IPS DF 6.9 (cell line): ENCODE results near the gene LEMD2.

Experiments used
- DNase-seq: peaks from one replicate; pipeline ENCODE4 v3.0.0-alpha.2; 2013; ENCODE audit warnings: low read depth, low spot score
- H3K27ac ChIP-seq: one replicate; pipeline ENCODE4 v1.5.1; 2013; ENCODE audit warnings: low read length, control low read depth
- H3K27me3 ChIP-seq: 2 replicates; pipeline ENCODE4 v1.6.1; 2013; ENCODE audit warnings: mild to moderate bottlenecking, low read length; ENCODE audit not compliant: control insufficient read depth, insufficient read depth
- H3K36me3 ChIP-seq: 2 replicates; pipeline ENCODE4 v1.6.1; 2013; ENCODE audit warnings: low read length; ENCODE audit not compliant: control insufficient read depth, insufficient read depth
- H3K4me1 ChIP-seq: 2 replicates; pipeline ENCODE4 v1.6.1; 2013; ENCODE audit warnings: low read length; ENCODE audit not compliant: control insufficient read depth, insufficient read depth
- H3K4me3 ChIP-seq: 2 replicates; pipeline ENCODE4 v1.5.1; 2013; ENCODE audit warnings: mild to moderate bottlenecking, low read length
- H3K9me3 ChIP-seq: 2 replicates; pipeline ENCODE4 v1.6.1; 2013; ENCODE audit warnings: low read length, inconsistent platforms; ENCODE audit not compliant: control insufficient read depth, insufficient read depth
- WGBS: extraction: QIAGEN DNeasy Blood & Tissue Kit; methylation state at CpG from one replicate; pipeline ENCODE4 v1.1.7; 2013; ENCODE audit warnings: mixed read lengths, missing lambda C conversion rate; ENCODE audit not compliant: insufficient read length, insufficient coverage; 5-methylcytosine and 5-hydroxymethylcytosine counted together

Gene LEMD2

GRCh38 chr6:33819021-33819420, 30.1 kb upstream of the LEMD2 start:
- Histone ChIP-seq H3K4me1 (peaks cover 2% of the 10 kb centered on the region), H3K9me3 (no peaks in the 10 kb centered on the region), H3K27me3 (no peaks in the 10 kb centered on the region), H3K4me3 (no peak overlapping the region), H3K27ac (no peak overlapping the region), H3K36me3 (no peaks in the 10 kb centered on the region)
- no CpG with 5 or more reads among the region's 4 CpGs for WGBS
- DNase-seq = no peak

GRCh38 chr6:33818293-33818692, 29.4 kb upstream of the LEMD2 start:
- Histone ChIP-seq H3K4me1 (peaks cover 5% of the 10 kb centered on the region), H3K9me3 (no peaks in the 10 kb centered on the region), H3K4me3 (no peak overlapping the region), H3K27ac (no peak overlapping the region), H3K27me3 (no peaks in the 10 kb centered on the region), H3K36me3 (no peaks in the 10 kb centered on the region)
- no peak for DNase-seq
- WGBS = no CpG with 5 or more reads among the region's 3 CpGs

GRCh38 chr6:33817489-33817888, 28.6 kb upstream of the LEMD2 start:
- no peak for DNase-seq
- Histone ChIP-seq H3K36me3 (no peaks in the 10 kb centered on the region), H3K4me1 (peaks cover 8% of the 10 kb centered on the region), H3K27ac (no peak overlapping the region), H3K27me3 (no peaks in the 10 kb centered on the region), H3K9me3 (no peaks in the 10 kb centered on the region), H3K4me3 (no peak overlapping the region)
- no CpG with 5 or more reads among the region's 5 CpGs for WGBS

GRCh38 chr6:33816911-33817310, 28.0 kb upstream of the LEMD2 start:
- no CpG with 5 or more reads among the region's 8 CpGs for WGBS
- H3K27ac ChIP-seq = no peak overlapping the region
- no peaks in the 10 kb centered on the region for H3K36me3 ChIP-seq
- no peak overlapping the region for H3K4me3 ChIP-seq
- peaks cover 13% of the 10 kb centered on the region for H3K4me1 ChIP-seq
- no peaks in the 10 kb centered on the region for H3K9me3 ChIP-seq
- no peak for DNase-seq
- H3K27me3 ChIP-seq = no peaks in the 10 kb centered on the region

GRCh38 chr6:33815854-33816253, 26.9 kb upstream of the LEMD2 start:
- Histone ChIP-seq H3K27me3 (no peaks in the 10 kb centered on the region), H3K4me1 (peaks cover 16% of the 10 kb centered on the region), H3K4me3 (no peak overlapping the region), H3K27ac (no peak overlapping the region), H3K9me3 (no peaks in the 10 kb centered on the region), H3K36me3 (no peaks in the 10 kb centered on the region)
- no peak for DNase-seq
- WGBS = no CpG with 5 or more reads among the region's 1 CpG

GRCh38 chr6:33813990-33814985, 25.4 kb upstream of the LEMD2 start:
- Histone ChIP-seq H3K36me3 (no peaks in the 10 kb centered on the region), H3K9me3 (no peaks in the 10 kb centered on the region), H3K27me3 (no peaks in the 10 kb centered on the region), H3K4me1 (peaks cover 20% of the 10 kb centered on the region), H3K4me3 (no peak overlapping the region), H3K27ac (no peak overlapping the region)
- no peak for DNase-seq
- no CpG with 5 or more reads among the region's 19 CpGs for WGBS

GRCh38 chr6:33813246-33813904, 24.4 kb upstream of the LEMD2 start:
- H3K27me3 ChIP-seq = no peaks in the 10 kb centered on the region
- H3K27ac ChIP-seq = no peak overlapping the region
- peaks cover 20% of the 10 kb centered on the region for H3K4me1 ChIP-seq
- no peaks in the 10 kb centered on the region for H3K9me3 ChIP-seq
- DNase-seq = no peak
- H3K36me3 ChIP-seq = no peaks in the 10 kb centered on the region
- no CpG with 5 or more reads among the region's 16 CpGs for WGBS
- H3K4me3 ChIP-seq = no peak overlapping the region

GRCh38 chr6:33812669-33813068, 23.7 kb upstream of the LEMD2 start:
- no peaks in the 10 kb centered on the region for H3K36me3 ChIP-seq
- H3K27ac ChIP-seq = no peak overlapping the region
- no peaks in the 10 kb centered on the region for H3K9me3 ChIP-seq
- WGBS = no CpG with 5 or more reads among the region's 11 CpGs
- DNase-seq = peak; percentile 74
- H3K4me1 ChIP-seq = peaks cover 20% of the 10 kb centered on the region
- H3K4me3 ChIP-seq = no peak overlapping the region
- no peaks in the 10 kb centered on the region for H3K27me3 ChIP-seq

- Histone ChIP-seq H3K9me3 (no peaks in the 10 kb centered on the region), H3K36me3 (no peaks in the 10 kb centered on the region), H3K27me3 (no peaks in the 10 kb centered on the region), H3K27ac (no peak overlapping the region), H3K4me1 (peaks cover 20% of the 10 kb centered on the region), H3K4me3 (no peak overlapping the region)
- no peak for DNase-seq
- no CpG with 5 or more reads among the region's 2 CpGs for WGBS
These were observed 20.7 kb upstream of the LEMD2 start for GRCh38 chr6:33809594-33809993.

- WGBS = no CpG with 5 or more reads among the region's 8 CpGs
- H3K27ac ChIP-seq = no peak overlapping the region
- no peaks in the 10 kb centered on the region for H3K27me3 ChIP-seq
- no peaks in the 10 kb centered on the region for H3K36me3 ChIP-seq
- H3K9me3 ChIP-seq = no peaks in the 10 kb centered on the region
- H3K4me1 ChIP-seq = peaks cover 17% of the 10 kb centered on the region
- no peak overlapping the region for H3K4me3 ChIP-seq
- DNase-seq = no peak
These were observed 19.8 kb upstream of the LEMD2 start for GRCh38 chr6:33808641-33809180.
